HepG2 (cell line): ENCODE data around the gene CDIP1. TPM values are rescaled to one million over a fixed set of nuclear protein-coding genes. Genes with fewer than 3 reads are reported as not detected.
A peak's percentile ranks its signal among the peaks of the same experiment; 100 is the strongest.

Experiments
- BCL6 ChIP-seq: IDR thresholded peaks from 2 replicates; pipeline ENCODE4 v1.6.1; 2016; ENCODE audit warnings: missing genetic modification reagents, missing compliant biosample characterization
- BORCS8-MEF2B ChIP-seq: sonication (generic); formaldehyde crosslinking; IDR thresholded peaks from 2 replicates; pipeline ENCODE4 v1.8.0; 2022; ENCODE audit warnings: mild to moderate bottlenecking, missing genetic modification reagents
- ERF ChIP-seq: IDR thresholded peaks from 2 replicates; pipeline ENCODE4 v1.6.1; 2018; ENCODE audit warnings: missing biosample characterization, missing genetic modification reagents
- FOXC1 ChIP-seq: sonication (generic); formaldehyde crosslinking; IDR thresholded peaks from 2 replicates; pipeline ENCODE4 v1.8.0; 2022; ENCODE audit warnings: mild to moderate bottlenecking, missing genetic modification reagents, borderline replicate concordance
- HNF1A ChIP-seq, 2 experiments: sonication (generic) in 1 of 2; formaldehyde crosslinking in 1 of 2; IDR thresholded peaks; 2 replicates each; pipeline versions ENCODE4 v1.4.0 to v1.6.1; 2016 to 2020; ENCODE audit warnings: borderline replicate concordance in 1 of 2, low read depth in 1 of 2, mild to moderate bottlenecking in 1 of 2, missing genetic modification reagents in 1 of 2
- MNT ChIP-seq: fragments of 450-650 bp; IDR thresholded peaks from 2 replicates; pipeline ENCODE4 v1.6.1; 2016
- MTF2 ChIP-seq: sonication (generic); formaldehyde crosslinking; IDR thresholded peaks from 2 replicates; pipeline ENCODE4 v1.5.0; 2020; ENCODE audit warnings: missing genetic modification reagents, borderline replicate concordance
- PHF8 ChIP-seq: sonication (generic); formaldehyde crosslinking; IDR thresholded peaks from 2 replicates; pipeline ENCODE4 v1.5.0; 2020; ENCODE audit warnings: missing genetic modification reagents
- RARG ChIP-seq: sonication (generic); formaldehyde crosslinking; IDR thresholded peaks from 2 replicates; pipeline ENCODE4 v1.4.0; 2020; ENCODE audit warnings: low read depth, mild to moderate bottlenecking, missing genetic modification reagents
- REL ChIP-seq: sonication (generic); formaldehyde crosslinking; conservative IDR thresholded peaks from 2 replicates; pipeline ENCODE4 v1.8.0; 2022; ENCODE audit warnings: mild to moderate bottlenecking, missing genetic modification reagents, moderate library complexity
- ZBTB33 ChIP-seq: sonication (generic); formaldehyde crosslinking; IDR thresholded peaks from 2 replicates; pipeline ENCODE4 v1.4.0; 2020; ENCODE audit warnings: missing genetic modification reagents
- ZNF280B ChIP-seq: sonication (generic); formaldehyde crosslinking; IDR thresholded peaks from 2 replicates; pipeline ENCODE4 v1.5.0; 2020; ENCODE audit warnings: missing genetic modification reagents, mild to moderate bottlenecking, borderline replicate concordance
- ZNF614 ChIP-seq: IDR thresholded peaks from 2 replicates; pipeline ENCODE4 v1.6.1; 2018; ENCODE audit warnings: missing biosample characterization, missing genetic modification reagents, inconsistent platforms, borderline replicate concordance
- ZNF724P ChIP-seq: sonication (generic); formaldehyde crosslinking; IDR thresholded peaks from 2 replicates; pipeline ENCODE4 v1.8.0; 2022; ENCODE audit warnings: missing genetic modification reagents, borderline replicate concordance
- ZNF747 ChIP-seq: sonication (generic); formaldehyde crosslinking; IDR thresholded peaks from 2 replicates; pipeline ENCODE4 v1.8.1; 2023; ENCODE audit warnings: missing genetic modification reagents, mild to moderate bottlenecking, borderline replicate concordance
- polyA plus RNA-seq, 8 experiments: library from polyadenylated mRNA; depleted of rRNA in 3 of 8; stranded (reverse) in 7 of 8; unstranded in 1 of 8; fragments of >200 nt; fragmentation: Illumina TruSeq in 4 of 8; extraction: Trizol in 4 of 8; gene quantifications; 2 replicates each; pipeline versions ENCODE4 v1.2.1 to v1.2.3, GENCODE V29; 2011 to 2016; ENCODE audit warnings: low read depth in 4 of 8, missing spikeins in 1 of 8, mixed read lengths in 1 of 8; ENCODE audit not compliant: insufficient read depth in 1 of 8
- total RNA-seq, 5 experiments: library from RNA; depleted of rRNA; stranded (reverse); fragments of >200 nt; fragmentation: Illumina TruSeq; extraction: Trizol; gene quantifications; 2 replicates each; pipeline ENCODE4 v1.2.3, GENCODE V29; 2016; ENCODE audit warnings: low read depth in 1 of 5
- TF ChIP-seq, protein P1 (sequence below): sonication (generic); formaldehyde crosslinking; IDR thresholded peaks from 2 replicates; pipeline ENCODE4 v1.5.0; 2020; ENCODE audit warnings: mild to moderate bottlenecking, low read depth, missing genetic modification reagents, borderline replicate concordance
- TF ChIP-seq, protein P2 (sequence below): IDR thresholded peaks from 2 replicates; pipeline ENCODE4 v1.6.1; 2016; ENCODE audit warnings: missing genetic modification reagents, missing compliant biosample characterization

CDIP1 gene
- total and polyA plus RNA-seq, 2 of the 13 experiments (the other 11 are each of a cell fraction or from before 2014, with no cell fraction given): 31.2 to 56.7 TPM

DNA sequence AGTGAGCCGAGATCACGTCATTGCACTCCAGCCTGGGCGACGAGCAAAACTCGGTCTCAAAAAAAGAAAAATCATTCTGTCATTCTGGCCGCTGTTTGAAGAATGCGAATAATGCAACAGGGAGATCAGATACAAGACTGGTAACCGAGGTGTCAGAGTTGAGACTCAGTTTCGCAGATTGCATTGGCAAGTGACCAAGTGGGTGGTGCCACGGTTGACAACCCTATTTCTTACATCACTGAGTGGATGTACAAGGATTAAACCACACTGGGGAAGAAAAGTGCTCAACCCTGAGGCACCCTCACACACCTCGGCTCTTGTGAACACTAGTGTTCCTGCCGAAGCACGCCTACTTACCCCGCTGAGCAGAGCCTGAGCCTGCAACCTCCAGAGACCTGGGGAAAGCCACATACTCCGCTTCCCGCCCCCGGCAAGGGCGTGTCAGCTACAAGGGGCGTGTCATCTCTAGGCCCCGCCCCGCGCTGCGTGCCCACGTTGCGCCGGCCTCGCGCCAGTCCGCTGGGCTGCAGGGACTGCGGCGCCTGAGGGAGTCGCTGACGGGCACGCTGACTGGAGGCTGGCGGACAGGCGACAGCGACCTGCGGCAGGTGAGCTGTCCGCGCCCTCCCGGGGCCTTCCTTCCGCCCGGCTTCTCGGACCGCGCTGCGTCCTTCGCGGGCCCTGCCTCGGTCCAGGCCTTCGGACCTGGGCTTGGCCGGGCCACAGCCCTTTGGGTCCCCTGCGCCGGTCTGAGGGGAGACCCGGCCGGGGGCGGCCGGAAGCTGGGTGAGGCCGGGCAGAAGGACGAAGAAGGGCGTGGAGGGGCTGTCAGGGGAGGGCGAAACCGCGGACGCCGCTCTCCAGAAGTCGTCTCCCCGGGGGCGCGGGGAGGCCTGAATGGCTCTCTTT lies 62.4 kb downstream of the CDIP1 start, which contains the start of gene HMOX2 (continued):
- TF ChIP-seq, protein P1, sequence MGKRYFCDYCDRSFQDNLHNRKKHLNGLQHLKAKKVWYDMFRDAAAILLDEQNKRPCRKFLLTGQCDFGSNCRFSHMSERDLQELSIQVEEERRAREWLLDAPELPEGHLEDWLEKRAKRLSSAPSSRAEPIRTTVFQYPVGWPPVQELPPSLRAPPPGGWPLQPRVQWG: no peak; the same call in 1 of the 2 replicates
- TF ChIP-seq PHF8 (CRISPR knock-in tag) (peak; percentile 88), BORCS8-MEF2B (peak; percentile 92), ZNF724P (CRISPR knock-in tag) (no peak; the same call in 1 of the 2 replicates), MNT (peak; percentile 68), BCL6 (CRISPR knock-in tag) (peak; percentile 56; the same call in 1 of the 2 replicates), RARG (no peak), ZNF747 (CRISPR knock-in tag) (peak; percentile 76; the same call in 1 of the 2 replicates), MTF2 (CRISPR knock-in tag) (no peak), HNF1A (IDR thresholded peaks at IDR 0.05; ENCODE audit: low read depth) (no peak; the same call in 1 of the 2 replicates), HNF1A (CRISPR knock-in tag; IDR thresholded peaks at IDR 0.05; ENCODE audit: borderline replicate concordance) (peak; percentile 74), ZNF280B (peak; percentile 96), ZBTB33 (CRISPR knock-in tag) (peak; percentile 87), ZNF614 (CRISPR knock-in tag) (no peak), REL (CRISPR knock-in tag) (no peak; the same call in 1 of the 2 replicates), FOXC1 (CRISPR knock-in tag) (peak; percentile 80), ERF (peak; percentile 91)
- TF ChIP-seq, protein P2, sequence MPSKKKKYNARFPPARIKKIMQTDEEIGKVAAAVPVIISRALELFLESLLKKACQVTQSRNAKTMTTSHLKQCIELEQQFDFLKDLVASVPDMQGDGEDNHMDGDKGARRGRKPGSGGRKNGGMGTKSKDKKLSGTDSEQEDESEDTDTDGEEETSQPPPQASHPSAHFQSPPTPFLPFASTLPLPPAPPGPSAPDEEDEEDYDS (CRISPR knock-in tag): peak; percentile 88
